Measurements from ENCODE around the gene SH3GL2.

SH3GL2 gene

GRCh38 chr9:17782430-17783149, 203.7 kb downstream of the SH3GL2 start:
- H3K27me3 Mint-ChIP-seq = no peaks in the 10 kb centered on the region
- H3K27ac Mint-ChIP-seq = no peak overlapping the region
- H3K4me3 Mint-ChIP-seq = no peak overlapping the region
- no peaks in the 10 kb centered on the region for H3K4me1 Mint-ChIP-seq
- ATAC-seq = no peak
- no peaks in the 10 kb centered on the region for H3K36me3 Mint-ChIP-seq
- peaks cover 2% of the 10 kb centered on the region for H3K9me3 Mint-ChIP-seq

- Mint-ChIP-seq H3K4me3 (no peak overlapping the region), H3K36me3 (no peaks in the 10 kb centered on the region)
Observed at GRCh38 chr9:17783227-17783626, 204.4 kb downstream of the SH3GL2 start.

GRCh38 chr9:17789316-17789715, 210.4 kb downstream of the SH3GL2 start:
- H3K9me3 Mint-ChIP-seq = no peaks in the 10 kb centered on the region
- ATAC-seq = no peak
- no peaks in the 10 kb centered on the region for H3K27me3 Mint-ChIP-seq
- H3K36me3 Mint-ChIP-seq = no peaks in the 10 kb centered on the region
- H3K27ac Mint-ChIP-seq = no peak overlapping the region
- no peak overlapping the region for H3K4me3 Mint-ChIP-seq
- no peaks in the 10 kb centered on the region for H3K4me1 Mint-ChIP-seq

More at GRCh38 chr9:17783227-17783626, 204.4 kb downstream of the SH3GL2 start:
- H3K4me1 Mint-ChIP-seq = no peaks in the 10 kb centered on the region
- H3K27me3 Mint-ChIP-seq = no peaks in the 10 kb centered on the region
- H3K27ac Mint-ChIP-seq = no peak overlapping the region
- ATAC-seq = no peak
- peaks cover 2% of the 10 kb centered on the region for H3K9me3 Mint-ChIP-seq

GRCh38 chr9:17793713-17794622, 215.1 kb downstream of the SH3GL2 start:
- H3K27ac Mint-ChIP-seq = no peak overlapping the region
- H3K4me1 Mint-ChIP-seq = no peaks in the 10 kb centered on the region
- no peaks in the 10 kb centered on the region for H3K9me3 Mint-ChIP-seq
- no peaks in the 10 kb centered on the region for H3K36me3 Mint-ChIP-seq
- H3K27me3 Mint-ChIP-seq = no peaks in the 10 kb centered on the region
- H3K4me3 Mint-ChIP-seq = no peak overlapping the region
- no peak for ATAC-seq

- Mint-ChIP-seq H3K36me3 (no peaks in the 10 kb centered on the region), H3K27ac (no peak overlapping the region), H3K4me1 (no peaks in the 10 kb centered on the region), H3K4me3 (no peak overlapping the region), H3K27me3 (no peaks in the 10 kb centered on the region), H3K9me3 (no peaks in the 10 kb centered on the region)
- ATAC-seq = no peak
Observed at GRCh38 chr9:17795744-17796143, 216.9 kb downstream of the SH3GL2 start.

- Mint-ChIP-seq H3K9me3 (no peaks in the 10 kb centered on the region), H3K4me1 (no peaks in the 10 kb centered on the region), H3K27me3 (no peaks in the 10 kb centered on the region), H3K36me3 (no peaks in the 10 kb centered on the region), H3K4me3 (no peak overlapping the region), H3K27ac (no peak overlapping the region)
- no peak for ATAC-seq
Observed at GRCh38 chr9:17799369-17799768, 220.5 kb downstream of the SH3GL2 start.

GRCh38 chr9:17800418-17800817, 221.6 kb downstream of the SH3GL2 start:
- Mint-ChIP-seq H3K36me3 (no peaks in the 10 kb centered on the region), H3K27me3 (no peaks in the 10 kb centered on the region), H3K4me3 (no peak overlapping the region), H3K9me3 (no peaks in the 10 kb centered on the region), H3K27ac (no peak overlapping the region), H3K4me1 (no peaks in the 10 kb centered on the region)
- no peak for ATAC-seq

- no peak overlapping the region for H3K27ac Mint-ChIP-seq
- H3K36me3 Mint-ChIP-seq = no peaks in the 10 kb centered on the region
- H3K27me3 Mint-ChIP-seq = no peaks in the 10 kb centered on the region
- no peak for ATAC-seq
- no peak overlapping the region for H3K4me3 Mint-ChIP-seq
- H3K9me3 Mint-ChIP-seq = no peaks in the 10 kb centered on the region
- no peaks in the 10 kb centered on the region for H3K4me1 Mint-ChIP-seq
Observed at GRCh38 chr9:17802249-17802857, 223.5 kb downstream of the SH3GL2 start.

- H3K9me3 Mint-ChIP-seq = no peaks in the 10 kb centered on the region
- H3K4me1 Mint-ChIP-seq = no peaks in the 10 kb centered on the region
Observed at GRCh38 chr9:17807613-17808282, 228.9 kb downstream of the SH3GL2 start.

GRCh38 chr9:17810317-17810716, 231.5 kb downstream of the SH3GL2 start:
- peaks cover 9% of the 10 kb centered on the region for H3K27me3 Mint-ChIP-seq
- no peaks in the 10 kb centered on the region for H3K36me3 Mint-ChIP-seq
- H3K4me1 Mint-ChIP-seq = no peaks in the 10 kb centered on the region
- no peaks in the 10 kb centered on the region for H3K9me3 Mint-ChIP-seq
- no peak overlapping the region for H3K27ac Mint-ChIP-seq
- ATAC-seq = no peak
- no peak overlapping the region for H3K4me3 Mint-ChIP-seq

More at GRCh38 chr9:17807613-17808282, 228.9 kb downstream of the SH3GL2 start:
- H3K27me3 Mint-ChIP-seq = peaks cover 9% of the 10 kb centered on the region
- no peak for ATAC-seq
- H3K4me3 Mint-ChIP-seq = no peak overlapping the region
- no peak overlapping the region for H3K27ac Mint-ChIP-seq
- H3K36me3 Mint-ChIP-seq = no peaks in the 10 kb centered on the region

- Mint-ChIP-seq H3K27me3 (peaks cover 9% of the 10 kb centered on the region), H3K27ac (no peak overlapping the region), H3K4me3 (no peak overlapping the region), H3K4me1 (no peaks in the 10 kb centered on the region), H3K9me3 (no peaks in the 10 kb centered on the region), H3K36me3 (no peaks in the 10 kb centered on the region)
- ATAC-seq = no peak
Observed at GRCh38 chr9:17810728-17811571, 232.1 kb downstream of the SH3GL2 start.

GRCh38 chr9:17813798-17814197, 234.9 kb downstream of the SH3GL2 start:
- Mint-ChIP-seq H3K4me3 (no peak overlapping the region), H3K4me1 (no peaks in the 10 kb centered on the region), H3K36me3 (no peaks in the 10 kb centered on the region), H3K27ac (no peak overlapping the region), H3K9me3 (no peaks in the 10 kb centered on the region), H3K27me3 (peaks cover 9% of the 10 kb centered on the region)
- ATAC-seq = no peak

- no peak overlapping the region for H3K4me3 Mint-ChIP-seq
- H3K9me3 Mint-ChIP-seq = peaks cover 7% of the 10 kb centered on the region
- no peak overlapping the region for H3K27ac Mint-ChIP-seq
- H3K36me3 Mint-ChIP-seq = no peaks in the 10 kb centered on the region
- no peak for ATAC-seq
- peaks cover 9% of the 10 kb centered on the region for H3K27me3 Mint-ChIP-seq
- H3K4me1 Mint-ChIP-seq = no peaks in the 10 kb centered on the region
Observed at GRCh38 chr9:17816431-17817027, 237.7 kb downstream of the SH3GL2 start.

- H3K4me3 Mint-ChIP-seq = no peak overlapping the region
- H3K4me1 Mint-ChIP-seq = no peaks in the 10 kb centered on the region
- peaks cover 10% of the 10 kb centered on the region for H3K9me3 Mint-ChIP-seq
- H3K27me3 Mint-ChIP-seq = no peaks in the 10 kb centered on the region
- H3K27ac Mint-ChIP-seq = no peak overlapping the region
- H3K36me3 Mint-ChIP-seq = no peaks in the 10 kb centered on the region
- ATAC-seq = no peak
Observed at GRCh38 chr9:17824191-17824590, 245.3 kb downstream of the SH3GL2 start.

Measured in stimulated activated memory B cell treated with anti-CD40 and anti-IgM and Interleukin-4, amounts not matched to agents 10 μg/mL and 1 μg/mL and 100 μg/mL, for 72 hours (primary cell).